Neural cell (in vitro differentiated cells): Measurements from ENCODE around the gene RPRD1B. TPM values are rescaled to one million over a fixed set of nuclear protein-coding genes. Genes with fewer than 3 reads are reported as not detected.

Experiments
- H2AFZ ChIP-seq: fragments of 200-600, 300-800 bp; sonication (generic), shearing (Covaris generic); 2 replicates; pipeline ENCODE4 v1.6.0; 2014; ENCODE audit warnings: low read depth, mild to moderate bottlenecking, antibody characterized with exemption, low read length, moderate library complexity
- H3F3A ChIP-seq: fragments of 200-600 bp; shearing (Covaris generic); 2 replicates; pipeline ENCODE4 v1.6.1; 2016; ENCODE audit warnings: mild to moderate bottlenecking, moderate library complexity, mixed read lengths, antibody characterized with exemption, low read length; ENCODE audit not compliant: insufficient read depth, poor library complexity, severe bottlenecking
- H3K27ac ChIP-seq: fragments of 200-600, 300-800 bp; sonication (generic), shearing (Covaris generic); 2 replicates; pipeline ENCODE4 v1.5.1; 2014; ENCODE audit warnings: mild to moderate bottlenecking, low read length, moderate library complexity
- H3K27me3 ChIP-seq: fragments of 300-800, 200-600 bp; sonication (generic), shearing (Covaris generic); 2 replicates; pipeline ENCODE4 v1.6.0; 2014; ENCODE audit warnings: mild to moderate bottlenecking, low read depth, low read length, moderate library complexity; ENCODE audit not compliant: insufficient read depth
- H3K36me3 ChIP-seq: fragments of 300-800, 200-600 bp; sonication (generic), shearing (Covaris generic); 2 replicates; pipeline ENCODE4 v1.5.1; 2014; ENCODE audit warnings: mild to moderate bottlenecking, antibody characterized with exemption, low read length, moderate library complexity; ENCODE audit not compliant: insufficient read depth
- H3K4me2 ChIP-seq: fragments of 300-800, 200-600 bp; sonication (generic), shearing (Covaris generic); 2 replicates; pipeline ENCODE4 v1.6.0; 2014; ENCODE audit warnings: mild to moderate bottlenecking, low read length
- H3K4me3 ChIP-seq: fragments of 300-800, 200-600 bp; sonication (generic), shearing (Covaris generic); 2 replicates; pipeline ENCODE4 v1.5.1; 2014; ENCODE audit warnings: mild to moderate bottlenecking, low read length, moderate library complexity
- H3K79me2 ChIP-seq: fragments of 200-600 bp; shearing (Covaris generic); replicated peaks from 2 replicates; pipeline ENCODE4 v1.6.0; 2014; ENCODE audit warnings: mild to moderate bottlenecking, low read length, moderate library complexity; ENCODE audit not compliant: insufficient read depth
- H3K9ac ChIP-seq: fragments of 300-800, 200-600 bp; sonication (generic), shearing (Covaris generic); 2 replicates; pipeline ENCODE4 v1.6.1; 2016; ENCODE audit warnings: mild to moderate bottlenecking, low read length, mixed read lengths
- H3K9me2 ChIP-seq: fragments of 200-600 bp; shearing (Covaris generic); 2 replicates; pipeline ENCODE4 v1.6.1; 2016; ENCODE audit warnings: mild to moderate bottlenecking, low read length, mixed read lengths; ENCODE audit not compliant: insufficient read depth
- H3K9me3 ChIP-seq: fragments of 200-600, 300-800 bp; sonication (generic), shearing (Covaris generic); 2 replicates; pipeline ENCODE4 v1.6.1; 2016; ENCODE audit warnings: mild to moderate bottlenecking, mixed run types, low read length, moderate library complexity, mixed read lengths
- H4K20me1 ChIP-seq: fragments of 200-600 bp; shearing (Covaris generic); 2 replicates; pipeline ENCODE4 v1.6.1; 2016; ENCODE audit warnings: mild to moderate bottlenecking, mixed run types; ENCODE audit not compliant: insufficient read depth
- EP300 ChIP-seq: fragments of 450-650 bp; conservative IDR thresholded peaks from 2 replicates; pipeline ENCODE4 v1.6.1; 2014; ENCODE audit warnings: antibody characterized with exemption, mild to moderate bottlenecking, moderate library complexity; ENCODE audit not compliant: poor library complexity, severe bottlenecking
- EZH2 ChIP-seq: fragments of 200-600, 300-800 bp; shearing (Covaris generic), sonication (generic); IDR thresholded peaks from 2 replicates; pipeline ENCODE4 v1.6.1; 2014; ENCODE audit warnings: antibody characterized with exemption, low read length, borderline replicate concordance, mild to moderate bottlenecking; ENCODE audit not compliant: insufficient read depth, poor library complexity, severe bottlenecking
- MXI1 ChIP-seq: fragments of 450-650 bp; conservative IDR thresholded peaks from 2 replicates; pipeline ENCODE4 v1.6.1; 2014; ENCODE audit warnings: antibody characterized with exemption, mild to moderate bottlenecking; ENCODE audit not compliant: poor library complexity, severe bottlenecking
- RAD21 ChIP-seq: fragments of 450-650 bp; conservative IDR thresholded peaks from 2 replicates; pipeline ENCODE4 v1.6.1; 2014; ENCODE audit warnings: antibody characterized with exemption, mild to moderate bottlenecking, moderate library complexity
- SMC3 ChIP-seq: fragments of 450-650 bp; conservative IDR thresholded peaks from 2 replicates; pipeline ENCODE4 v1.6.1; 2014; ENCODE audit warnings: antibody characterized with exemption, mild to moderate bottlenecking, moderate library complexity; ENCODE audit not compliant: poor library complexity
- TAF1 ChIP-seq: IDR thresholded peaks from 2 replicates; pipeline ENCODE4 v1.6.1; 2012; ENCODE audit warnings: low read depth
- polyA plus RNA-seq: library from polyadenylated mRNA; depleted of rRNA; stranded (reverse); fragments of >200 nt; gene quantifications from 2 replicates; pipeline ENCODE4 v1.2.3, GENCODE V29; 2014
- TF ChIP-seq, protein P1 (sequence below): IDR thresholded peaks from 2 replicates; pipeline ENCODE4 v1.6.1; 2012; ENCODE audit warnings: borderline replicate concordance
- TF ChIP-seq, protein P2 (sequence below): fragments of 450-650 bp; IDR thresholded peaks from 2 replicates; pipeline ENCODE4 v1.5.1; 2014; ENCODE audit warnings: antibody characterized with exemption, mild to moderate bottlenecking, moderate library complexity; ENCODE audit not compliant: poor library complexity, severe bottlenecking

The RPRD1B gene
- polyA plus RNA-seq, 1 donor from 2014 or later, result 23.4 TPM

DNA sequence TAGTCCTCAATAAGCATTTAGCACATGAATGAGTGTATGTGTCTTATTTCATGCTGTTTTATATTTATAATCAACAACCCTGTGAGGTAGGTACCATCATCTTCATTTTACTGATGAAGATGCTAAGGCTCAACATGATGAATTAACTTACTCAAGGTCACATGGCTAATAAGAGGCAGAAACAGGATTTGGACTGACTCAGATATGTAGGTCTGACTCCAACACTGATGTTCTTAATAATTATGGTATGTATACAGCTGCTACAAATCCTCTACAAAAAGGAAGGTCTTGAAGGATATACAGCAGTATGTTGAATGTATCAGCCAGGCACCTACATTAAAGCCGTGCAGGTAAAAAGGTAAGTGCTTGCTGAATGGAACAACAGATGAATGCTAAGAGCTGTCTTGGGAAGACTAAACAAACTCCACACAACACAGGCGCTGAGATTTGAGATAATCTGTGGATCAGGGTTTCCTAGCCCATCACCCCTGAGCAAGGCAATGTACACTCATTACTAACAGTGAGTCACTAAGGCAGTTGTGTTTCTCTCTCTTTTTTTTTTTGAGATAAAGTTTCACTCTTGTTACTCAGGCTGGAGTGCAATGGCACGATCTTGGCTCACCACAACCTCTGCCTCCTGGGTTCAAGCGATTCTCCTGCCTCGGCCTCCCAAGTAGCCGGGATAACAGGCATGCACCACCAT, 32.2 kb upstream of the RPRD1B start:
- H3K9me3 ChIP-seq, result no peaks in the 10 kb centered on the region
- no peak overlapping the region for H2AFZ ChIP-seq
- no peaks in the 10 kb centered on the region for H3K27me3 ChIP-seq
- no peaks in the 10 kb centered on the region for H3F3A ChIP-seq
- no peak for TF ChIP-seq EZH2
- TF ChIP-seq, protein P1, sequence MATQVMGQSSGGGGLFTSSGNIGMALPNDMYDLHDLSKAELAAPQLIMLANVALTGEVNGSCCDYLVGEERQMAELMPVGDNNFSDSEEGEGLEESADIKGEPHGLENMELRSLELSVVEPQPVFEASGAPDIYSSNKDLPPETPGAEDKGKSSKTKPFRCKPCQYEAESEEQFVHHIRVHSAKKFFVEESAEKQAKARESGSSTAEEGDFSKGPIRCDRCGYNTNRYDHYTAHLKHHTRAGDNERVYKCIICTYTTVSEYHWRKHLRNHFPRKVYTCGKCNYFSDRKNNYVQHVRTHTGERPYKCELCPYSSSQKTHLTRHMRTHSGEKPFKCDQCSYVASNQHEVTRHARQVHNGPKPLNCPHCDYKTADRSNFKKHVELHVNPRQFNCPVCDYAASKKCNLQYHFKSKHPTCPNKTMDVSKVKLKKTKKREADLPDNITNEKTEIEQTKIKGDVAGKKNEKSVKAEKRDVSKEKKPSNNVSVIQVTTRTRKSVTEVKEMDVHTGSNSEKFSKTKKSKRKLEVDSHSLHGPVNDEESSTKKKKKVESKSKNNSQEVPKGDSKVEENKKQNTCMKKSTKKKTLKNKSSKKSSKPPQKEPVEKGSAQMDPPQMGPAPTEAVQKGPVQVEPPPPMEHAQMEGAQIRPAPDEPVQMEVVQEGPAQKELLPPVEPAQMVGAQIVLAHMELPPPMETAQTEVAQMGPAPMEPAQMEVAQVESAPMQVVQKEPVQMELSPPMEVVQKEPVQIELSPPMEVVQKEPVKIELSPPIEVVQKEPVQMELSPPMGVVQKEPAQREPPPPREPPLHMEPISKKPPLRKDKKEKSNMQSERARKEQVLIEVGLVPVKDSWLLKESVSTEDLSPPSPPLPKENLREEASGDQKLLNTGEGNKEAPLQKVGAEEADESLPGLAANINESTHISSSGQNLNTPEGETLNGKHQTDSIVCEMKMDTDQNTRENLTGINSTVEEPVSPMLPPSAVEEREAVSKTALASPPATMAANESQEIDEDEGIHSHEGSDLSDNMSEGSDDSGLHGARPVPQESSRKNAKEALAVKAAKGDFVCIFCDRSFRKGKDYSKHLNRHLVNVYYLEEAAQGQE, result no peak
- no peak for TF ChIP-seq SMC3
- no peak for TF ChIP-seq MXI1
- no peak for TF ChIP-seq RAD21
- no peaks in the 10 kb centered on the region for H3K9me2 ChIP-seq
- no peaks in the 10 kb centered on the region for H4K20me1 ChIP-seq
- no peak overlapping the region for H3K27ac ChIP-seq
- H3K4me2 ChIP-seq, result no peak overlapping the region
- H3K9ac ChIP-seq, result no peak overlapping the region
- H3K4me3 ChIP-seq, result no peak overlapping the region
- H3K79me2 ChIP-seq, result no peaks in the 10 kb centered on the region
- no peaks in the 10 kb centered on the region for H3K36me3 ChIP-seq

DNA sequence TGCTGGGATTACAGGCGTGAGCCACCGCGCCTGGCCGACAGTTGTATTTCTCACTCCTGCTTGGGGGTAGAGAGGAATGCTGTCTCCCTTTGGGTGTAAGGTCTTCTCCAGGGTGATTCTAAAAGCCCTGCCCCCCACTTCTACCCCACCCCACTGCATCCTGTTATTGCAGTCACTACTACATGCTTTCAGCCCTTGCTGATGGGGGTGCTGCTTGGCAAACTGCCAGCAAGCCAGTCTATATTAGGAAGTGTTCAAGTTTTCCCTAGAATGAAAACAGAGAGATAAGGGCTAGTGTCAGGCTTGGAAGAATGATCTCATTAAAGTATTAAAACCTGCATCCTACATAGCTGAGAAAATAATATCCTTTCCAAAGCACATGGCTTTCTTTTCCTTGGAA, 31.6 kb upstream of the RPRD1B start:
- no peak overlapping the region for H3K9ac ChIP-seq
- H3K4me2 ChIP-seq, result no peak overlapping the region
- no peaks in the 10 kb centered on the region for H3K36me3 ChIP-seq
- H3K9me2 ChIP-seq, result no peaks in the 10 kb centered on the region
- TF ChIP-seq SMC3 (no peak), TAF1 (no peak)
- H3F3A ChIP-seq, result no peaks in the 10 kb centered on the region
- no peaks in the 10 kb centered on the region for H3K79me2 ChIP-seq
- H3K9me3 ChIP-seq, result no peaks in the 10 kb centered on the region
- H4K20me1 ChIP-seq, result no peaks in the 10 kb centered on the region
- H3K27ac ChIP-seq, result no peak overlapping the region
- H3K4me3 ChIP-seq, result no peak overlapping the region
- H3K27me3 ChIP-seq, result no peaks in the 10 kb centered on the region
- H2AFZ ChIP-seq, result no peak overlapping the region

DNA sequence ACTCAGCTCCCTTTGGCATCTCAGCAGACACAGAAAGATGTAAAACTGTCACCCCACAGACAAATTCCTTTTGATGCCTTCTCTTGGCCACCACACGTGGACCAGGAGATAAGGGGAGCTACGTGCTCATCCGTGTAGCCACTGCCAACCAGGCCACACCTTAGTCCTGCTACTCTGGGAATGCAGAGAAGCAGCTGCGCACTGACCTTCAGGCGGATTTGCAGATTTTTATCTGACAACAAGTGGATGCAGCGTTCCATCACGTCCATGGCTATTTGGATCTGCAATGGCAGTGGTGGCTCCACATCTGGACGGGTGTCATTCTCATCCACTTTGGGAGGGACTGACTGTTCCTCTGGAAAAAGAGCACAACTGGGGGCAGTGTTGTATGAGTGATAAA, 31.1 kb upstream of the RPRD1B start:
- TF ChIP-seq TAF1, result no peak
- TF ChIP-seq, protein P1, result no peak
- TF ChIP-seq EP300, result no peak
- no peak for TF ChIP-seq SMC3
- no peak for TF ChIP-seq RAD21
- TF ChIP-seq, protein P2, sequence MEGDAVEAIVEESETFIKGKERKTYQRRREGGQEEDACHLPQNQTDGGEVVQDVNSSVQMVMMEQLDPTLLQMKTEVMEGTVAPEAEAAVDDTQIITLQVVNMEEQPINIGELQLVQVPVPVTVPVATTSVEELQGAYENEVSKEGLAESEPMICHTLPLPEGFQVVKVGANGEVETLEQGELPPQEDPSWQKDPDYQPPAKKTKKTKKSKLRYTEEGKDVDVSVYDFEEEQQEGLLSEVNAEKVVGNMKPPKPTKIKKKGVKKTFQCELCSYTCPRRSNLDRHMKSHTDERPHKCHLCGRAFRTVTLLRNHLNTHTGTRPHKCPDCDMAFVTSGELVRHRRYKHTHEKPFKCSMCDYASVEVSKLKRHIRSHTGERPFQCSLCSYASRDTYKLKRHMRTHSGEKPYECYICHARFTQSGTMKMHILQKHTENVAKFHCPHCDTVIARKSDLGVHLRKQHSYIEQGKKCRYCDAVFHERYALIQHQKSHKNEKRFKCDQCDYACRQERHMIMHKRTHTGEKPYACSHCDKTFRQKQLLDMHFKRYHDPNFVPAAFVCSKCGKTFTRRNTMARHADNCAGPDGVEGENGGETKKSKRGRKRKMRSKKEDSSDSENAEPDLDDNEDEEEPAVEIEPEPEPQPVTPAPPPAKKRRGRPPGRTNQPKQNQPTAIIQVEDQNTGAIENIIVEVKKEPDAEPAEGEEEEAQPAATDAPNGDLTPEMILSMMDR, result no peak
- Histone ChIP-seq H3K27ac (no peak overlapping the region), H3K9ac (no peak overlapping the region), H3K9me2 (no peaks in the 10 kb centered on the region), H3K4me2 (no peak overlapping the region), H3K9me3 (no peaks in the 10 kb centered on the region), H3K79me2 (no peaks in the 10 kb centered on the region), H3F3A (no peaks in the 10 kb centered on the region), H2AFZ (no peak overlapping the region), H3K36me3 (no peaks in the 10 kb centered on the region), H3K4me3 (no peak overlapping the region), H3K27me3 (no peaks in the 10 kb centered on the region), H4K20me1 (no peaks in the 10 kb centered on the region)
